Testis (tissue), 2 donors: ENCODE measurements around the gene PSD4.

ENCODE experiments used
- CTCF ChIP-seq, 3 experiments: fragments of 450-650 bp in 2 of 3; fragments of 200-600 bp in 1 of 3; sonication (generic) in 1 of 3; IDR thresholded peaks; one replicate each; pipeline ENCODE4 v1.5.1; 2016 to 2019; ENCODE audit warnings: antibody characterized with exemption in 3 of 3, mild to moderate bottlenecking in 2 of 3, moderate library complexity in 1 of 3
- POLR2A ChIP-seq: fragments of 450-650 bp; IDR thresholded peaks from one replicate; pipeline ENCODE4 v1.6.1; 2017; ENCODE audit warnings: antibody characterized with exemption, mild to moderate bottlenecking, moderate library complexity

GRCh38 chr2:113211226-113212105 is 37.7 kb downstream of the PSD4 start:
- TF ChIP-seq CTCF (IDR thresholded peaks at IDR 0.05) = no peak
- TF ChIP-seq POLR2A = no peak
